HG03066 (cell line): ENCODE results near the gene ADAM12.
"Not testable (repeated sequence)": the region's sequence is repeated elsewhere in the genome, so short reads cannot be mapped to it uniquely, and the experiment has no call there.

Experiments used
- ATAC-seq: cut with Tn5 transposase; IDR thresholded peaks from one replicate; pipeline ENCODE4 v1.9.1; 2021; ENCODE audit warnings: low read depth; ENCODE audit not compliant: unreplicated experiment

Gene ADAM12

DNA sequence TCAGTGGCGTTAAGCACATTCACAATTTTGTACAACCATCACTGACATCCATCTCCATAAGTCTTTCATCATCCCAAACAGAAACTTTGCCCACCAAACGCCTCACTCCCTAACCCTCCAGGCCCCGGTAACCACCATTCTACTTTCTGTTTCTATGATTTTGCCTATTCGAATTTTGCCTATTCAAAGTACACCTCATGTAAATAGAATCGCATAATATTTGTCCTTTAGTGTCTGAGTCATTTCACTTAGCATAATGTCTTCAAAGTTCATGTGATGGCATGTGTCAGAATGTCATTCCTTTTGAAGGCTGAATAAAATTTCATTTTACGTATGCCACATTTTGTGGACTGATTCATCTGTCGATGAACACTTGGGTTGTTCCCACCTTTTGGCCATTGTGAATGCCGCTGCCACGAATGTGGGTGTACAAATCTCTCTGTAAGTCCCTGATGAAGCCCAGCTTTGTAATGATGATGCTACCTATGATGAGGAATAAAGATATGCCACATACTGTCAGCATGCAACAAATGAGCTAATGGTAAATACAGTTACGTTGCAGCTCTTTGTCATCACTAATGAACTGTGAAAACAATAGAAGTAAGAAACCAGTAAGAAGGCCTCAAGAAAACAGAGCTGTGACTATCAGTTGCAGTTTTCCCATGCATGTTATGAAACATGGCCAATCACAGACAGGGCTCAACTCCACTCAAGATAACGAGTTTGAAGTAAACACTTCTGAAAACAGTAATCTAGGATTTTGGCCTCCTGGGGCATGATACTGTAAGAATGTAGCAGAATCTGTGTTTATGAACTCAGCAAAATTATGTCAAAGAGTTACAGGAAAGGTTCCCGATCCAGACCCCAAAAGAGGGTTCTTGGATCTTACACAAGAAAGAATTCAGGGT is 120.0 kb downstream of the ADAM12 start:
- no peak for ATAC-seq

DNA sequence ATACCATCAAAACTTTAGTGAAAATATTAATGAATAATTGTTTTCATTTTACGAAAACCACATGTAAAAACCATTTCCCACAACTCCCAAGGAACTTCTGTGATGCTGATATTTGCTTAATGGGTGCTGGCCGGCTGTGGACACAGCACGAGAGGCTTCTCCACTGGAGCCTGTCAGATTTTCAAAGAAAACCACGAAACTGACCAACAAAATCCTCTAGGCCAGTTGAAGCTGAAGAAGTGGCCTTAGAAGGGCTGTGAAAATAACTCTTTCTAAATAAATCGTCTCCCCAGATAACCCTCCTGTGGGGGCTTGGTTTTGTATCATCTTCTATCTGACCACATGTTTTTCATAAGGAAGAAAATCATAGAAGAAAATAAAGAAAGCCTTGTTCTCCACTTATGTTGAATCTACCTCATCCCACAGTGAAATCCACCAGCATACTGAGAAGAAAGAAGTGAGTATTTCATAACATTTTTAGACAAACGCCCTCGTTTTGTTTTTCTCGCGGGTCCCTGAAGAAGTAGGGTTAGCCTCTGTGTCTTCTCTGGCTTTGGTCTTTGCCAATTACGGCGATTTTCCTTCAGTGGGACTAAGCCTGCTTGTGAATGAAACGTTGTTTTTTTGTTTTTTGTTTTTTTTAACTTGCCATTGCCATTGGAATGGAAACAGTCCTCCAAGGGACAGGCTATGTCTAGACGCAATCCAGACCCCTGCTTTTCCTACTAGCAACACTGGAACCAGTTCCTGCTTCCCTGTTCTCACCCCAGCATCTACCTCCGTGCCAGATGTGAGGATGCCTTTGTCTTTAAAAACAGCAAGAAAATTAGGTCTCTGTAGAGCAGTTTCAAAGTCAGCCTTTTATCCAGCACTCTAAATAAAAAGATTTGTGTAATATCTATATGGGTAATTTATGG is 123.9 kb downstream of the ADAM12 start:
- ATAC-seq, result no peak

DNA sequence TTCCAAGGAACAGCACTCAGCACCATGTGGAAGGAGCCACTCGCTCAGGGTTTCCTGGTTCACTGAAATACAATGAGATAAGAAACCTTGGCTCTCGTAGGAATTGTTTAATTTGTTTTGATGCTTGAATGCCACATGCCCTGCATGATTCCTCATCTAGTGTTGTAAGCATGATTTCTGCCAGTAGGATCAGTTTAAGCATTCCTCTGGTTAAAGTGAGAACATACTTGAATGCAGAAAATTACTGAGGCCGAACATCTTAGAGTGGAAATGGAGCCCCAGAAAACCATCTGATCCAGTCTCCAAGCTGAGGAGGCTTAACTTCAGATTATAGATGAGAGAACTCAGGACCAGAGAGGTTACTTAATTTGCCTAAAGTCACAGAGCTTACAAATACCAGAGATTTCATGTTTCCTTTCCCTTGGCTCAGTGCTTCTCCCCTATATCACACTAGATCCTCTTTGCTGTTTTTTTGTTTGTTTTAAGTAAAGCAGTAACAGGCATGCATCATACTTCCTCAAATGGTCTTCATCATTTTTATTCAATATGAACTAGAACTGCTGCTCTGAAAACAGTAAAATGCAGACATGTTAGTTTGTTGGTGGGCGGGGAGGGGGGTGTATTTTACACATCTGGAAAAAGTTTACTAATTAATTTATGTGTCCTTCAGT is 125.1 kb downstream of the ADAM12 start:
- no peak for ATAC-seq

DNA sequence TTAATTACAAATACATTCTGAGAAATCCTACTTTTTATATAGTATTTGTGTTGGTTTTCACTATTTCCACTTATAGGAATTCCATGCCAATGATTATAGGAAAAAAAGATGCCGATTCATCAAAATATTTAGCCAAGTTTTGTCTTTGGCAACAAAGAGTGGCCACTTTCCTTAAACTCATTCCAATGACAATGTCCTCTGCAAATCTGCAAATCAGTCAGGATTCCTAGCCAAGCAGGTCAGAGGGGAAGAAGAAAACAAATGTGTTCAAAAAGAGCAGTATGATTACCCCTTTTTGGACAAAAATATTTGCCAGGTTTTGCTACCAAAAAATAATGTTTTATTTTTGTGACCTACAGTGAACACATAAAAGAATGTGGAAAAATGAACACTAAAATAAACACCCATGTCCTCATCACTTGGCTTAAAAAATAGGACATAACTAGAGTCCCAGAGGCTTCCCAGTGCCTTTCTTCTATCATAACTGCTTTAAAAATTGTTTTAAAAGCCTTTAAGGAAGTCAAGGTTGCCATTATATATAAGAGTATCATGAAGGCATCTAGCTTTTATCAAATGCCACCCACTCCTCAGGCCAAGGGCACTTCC is 125.9 kb downstream of the ADAM12 start:
- no peak for ATAC-seq

DNA sequence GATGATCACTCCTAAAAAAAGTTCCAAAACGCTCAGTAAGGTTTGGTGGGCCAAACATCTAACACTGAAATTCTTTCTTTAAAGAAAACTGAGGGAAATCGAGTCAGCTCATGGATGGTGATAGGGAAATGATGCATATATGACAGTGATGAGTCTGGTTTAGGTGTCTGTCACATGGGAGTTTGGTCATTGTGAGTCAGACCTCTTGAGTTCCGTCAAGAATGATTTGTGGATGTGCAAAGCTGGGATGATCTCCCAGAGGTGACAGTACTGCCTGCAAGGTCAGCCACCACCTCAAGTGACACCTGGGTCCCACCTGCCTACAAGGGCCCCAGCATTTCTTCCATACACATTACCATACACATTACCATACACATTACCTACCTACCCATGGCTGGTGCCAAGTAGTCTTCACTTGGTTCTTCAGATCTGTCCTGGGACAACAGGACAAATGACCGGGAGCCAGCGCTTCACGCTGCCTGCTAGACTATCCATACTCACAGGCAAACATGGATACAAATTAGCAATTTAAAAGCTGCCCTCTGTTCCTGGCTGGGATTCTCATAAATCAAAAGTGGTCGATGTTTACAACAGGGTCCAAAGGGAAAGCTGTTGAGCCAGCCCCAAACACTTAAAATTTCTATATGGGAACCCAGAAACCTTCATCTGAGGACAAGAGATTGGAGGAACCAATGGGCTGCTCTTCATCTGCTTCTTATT is 128.4 kb downstream of the ADAM12 start:
- ATAC-seq, result no peak

DNA sequence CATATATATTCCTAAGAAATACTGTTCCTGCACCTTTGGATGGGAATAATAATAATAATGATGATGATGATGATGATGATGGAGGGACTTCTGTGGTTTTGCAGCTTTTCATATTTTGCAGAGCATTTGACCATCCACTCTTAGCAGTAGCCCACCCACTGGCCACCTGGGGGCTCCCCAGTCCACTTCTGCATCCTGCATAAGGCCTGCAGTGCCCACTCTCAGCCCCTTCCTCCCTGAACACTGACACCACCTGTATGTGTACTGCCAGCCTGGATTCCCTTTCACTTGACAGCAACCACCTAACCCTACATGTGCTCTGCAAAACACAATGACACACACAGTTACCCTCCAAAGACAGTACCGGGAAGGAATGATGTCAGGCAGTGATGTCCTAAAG is 131.4 kb downstream of the ADAM12 start:
- ATAC-seq, result no peak

DNA sequence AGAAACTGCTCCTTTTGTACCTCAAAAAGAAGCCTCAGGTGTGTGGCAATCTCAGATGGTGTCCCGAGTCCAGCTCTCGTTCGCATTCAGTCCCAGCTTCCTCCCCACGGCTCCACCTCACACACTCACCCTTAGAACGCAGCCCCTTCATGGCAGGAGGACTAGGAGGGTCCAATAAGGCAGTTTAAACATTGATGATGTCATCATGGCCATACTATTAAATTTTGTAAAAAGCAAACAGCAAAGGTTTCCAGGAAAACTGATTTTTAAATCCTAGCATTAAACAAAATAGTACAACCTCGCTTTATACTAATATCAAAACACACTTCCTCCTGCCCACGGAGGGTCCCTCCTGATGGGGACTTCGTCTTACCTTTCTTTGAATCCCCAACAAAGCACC is 133.0 kb downstream of the ADAM12 start:
- ATAC-seq, result no peak

DNA sequence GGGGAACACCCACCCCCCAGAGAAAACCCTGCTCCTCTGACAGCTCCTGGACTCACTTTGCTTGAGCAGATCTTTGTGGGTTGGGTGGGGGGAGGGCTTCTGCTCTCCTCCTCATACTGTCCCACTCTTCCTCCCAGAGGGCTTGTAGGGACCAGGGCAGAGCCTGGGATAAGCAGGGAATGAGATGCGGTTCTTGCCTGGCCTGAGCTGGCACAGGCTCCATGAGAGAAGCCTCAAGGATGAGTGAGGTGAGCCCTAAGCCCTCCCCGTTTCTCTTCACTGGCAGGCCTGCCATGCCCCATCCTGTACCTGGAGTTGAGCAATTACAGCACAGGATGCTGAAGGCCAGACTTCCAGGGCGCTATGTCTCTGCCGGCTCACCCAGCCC is 134.7 kb downstream of the ADAM12 start:
- ATAC-seq, result no peak

DNA sequence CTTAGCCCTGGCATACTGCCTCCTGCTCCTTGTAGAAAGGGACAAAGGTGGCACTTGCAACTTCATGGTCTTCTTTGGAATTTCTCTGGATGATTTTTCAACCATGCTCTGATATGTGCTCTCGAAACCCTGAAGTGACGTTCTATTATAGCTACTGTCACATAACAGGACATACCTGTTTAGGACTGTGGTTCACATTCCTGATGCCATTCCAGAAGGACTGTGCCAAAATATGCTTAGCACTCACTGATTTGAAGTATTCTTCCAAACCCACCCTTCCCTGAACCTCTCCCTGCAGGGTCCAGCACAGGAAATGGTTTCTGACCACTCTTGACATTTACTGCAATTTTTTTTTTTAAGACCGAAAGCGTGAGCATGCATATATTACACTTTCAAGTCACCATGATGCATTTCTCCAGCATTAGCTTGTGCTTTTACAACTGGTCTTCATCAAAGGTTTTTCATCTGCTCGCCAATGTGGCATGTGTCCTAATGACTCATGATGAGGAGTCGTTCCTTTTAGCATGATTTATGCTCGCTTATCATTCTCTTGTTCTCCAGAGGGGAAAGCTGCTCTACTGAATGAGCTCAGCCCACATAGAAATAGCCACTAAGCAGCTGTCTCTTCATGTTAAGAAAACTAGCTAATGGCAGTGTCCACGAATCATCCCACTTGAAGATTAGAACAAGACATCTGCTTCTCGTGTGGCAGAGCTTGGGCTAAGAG is 135.2 kb downstream of the ADAM12 start:
- ATAC-seq, result no peak

DNA sequence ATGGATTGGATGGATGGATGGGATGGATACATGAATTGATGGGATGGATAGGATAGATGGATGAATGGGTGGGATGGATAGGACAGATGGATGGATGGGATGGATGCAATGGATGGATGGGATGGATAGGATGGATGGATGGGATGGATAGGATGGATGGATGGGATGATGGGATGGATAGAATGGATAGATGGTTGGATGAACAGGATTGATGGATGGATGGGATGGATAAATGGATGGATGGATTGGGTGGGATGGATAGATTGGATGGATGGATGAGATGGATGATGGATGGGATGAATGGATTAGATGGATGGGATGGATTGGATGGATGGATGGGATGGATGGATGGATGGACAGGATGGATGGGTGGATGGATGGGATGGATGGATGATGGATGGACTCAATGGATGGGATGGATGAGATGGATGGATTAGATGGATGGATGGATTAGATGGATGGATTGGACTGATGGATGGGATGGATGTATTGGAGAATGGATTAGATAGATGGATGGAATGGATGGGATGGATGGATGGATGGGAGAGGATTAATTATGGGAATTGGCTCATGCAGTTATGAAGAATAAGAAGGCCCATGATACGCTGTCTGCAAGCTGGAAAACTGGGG is 136.4 kb downstream of the ADAM12 start:
- no peak for ATAC-seq

DNA sequence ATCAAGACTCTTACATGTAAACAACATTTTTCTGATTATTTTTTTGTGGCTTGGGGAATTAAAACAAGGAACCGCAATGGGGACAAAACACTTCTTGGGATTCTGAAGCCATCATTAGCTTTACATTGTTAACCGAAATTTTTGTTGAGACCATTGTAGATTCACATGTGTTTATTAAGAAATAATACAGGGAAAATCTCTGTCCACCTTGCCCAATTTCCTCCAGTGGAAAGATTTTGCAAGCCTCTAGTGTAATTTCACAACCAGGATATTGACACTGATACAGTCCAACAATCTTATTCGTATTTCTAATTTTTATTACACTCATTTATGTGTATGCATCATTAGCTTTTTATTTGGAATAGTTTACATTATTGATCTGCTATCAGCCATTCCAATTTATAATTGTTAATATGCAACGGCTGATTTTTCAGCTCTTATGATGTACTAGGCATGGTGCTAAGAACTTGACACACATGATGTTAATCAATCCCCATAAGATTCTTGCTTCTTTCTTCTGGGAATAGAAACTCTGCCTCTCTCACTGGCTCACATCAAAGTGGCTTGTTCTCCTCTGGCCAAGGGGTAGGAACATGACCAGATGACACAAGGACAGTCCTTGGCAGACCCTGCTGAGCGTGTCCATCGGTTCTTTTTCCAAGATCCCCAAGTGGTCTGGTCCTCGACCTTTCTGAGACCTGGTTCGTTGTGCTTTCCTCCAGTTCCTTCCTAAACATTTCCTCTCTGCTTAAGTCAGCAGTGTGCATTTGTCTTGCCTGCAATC is 137.6 kb downstream of the ADAM12 start:
- ATAC-seq, result no peak

DNA sequence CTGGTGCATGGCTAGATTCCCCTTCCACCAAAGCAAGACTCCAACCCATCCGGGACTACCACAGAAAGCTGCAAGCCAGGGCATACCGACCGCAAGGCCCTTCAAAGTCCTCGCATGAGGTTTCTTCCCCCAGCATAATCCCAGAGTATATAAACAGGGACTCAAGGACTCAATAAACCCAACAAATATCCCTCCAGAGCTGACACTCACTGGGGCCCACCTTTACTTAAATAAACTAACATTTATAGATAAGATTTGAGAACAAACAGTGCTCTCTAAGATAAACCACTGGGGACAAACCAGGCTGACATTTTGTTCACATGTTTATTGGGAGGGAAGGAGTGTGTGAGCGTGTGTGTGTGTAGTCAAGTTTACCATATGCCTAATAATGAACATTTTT is 138.2 kb downstream of the ADAM12 start:
- ATAC-seq, result no peak

DNA sequence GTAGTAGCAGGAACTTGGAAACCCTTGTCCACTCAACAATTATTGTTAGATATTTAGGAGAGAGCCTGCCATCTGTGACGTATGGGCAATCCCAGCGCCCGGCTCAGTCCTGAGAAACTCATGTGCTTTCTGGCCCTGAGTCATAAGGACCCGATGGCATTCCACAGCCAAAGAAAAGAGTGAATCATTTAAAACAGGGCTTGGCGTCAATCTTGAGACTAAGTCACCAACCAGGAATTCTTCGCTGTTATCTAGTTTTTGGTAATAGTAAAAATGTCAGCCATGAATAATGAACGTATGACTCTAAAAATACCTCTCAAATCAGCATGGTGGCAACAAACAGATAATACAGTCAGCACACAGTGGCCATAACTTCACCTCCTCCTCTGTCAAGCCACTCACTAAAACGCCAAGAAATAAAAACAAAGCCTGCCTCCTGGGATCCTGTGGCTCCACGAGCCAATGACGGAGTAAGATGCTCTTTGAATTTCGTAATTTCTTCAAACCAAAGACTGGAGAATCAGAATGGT is 140.8 kb downstream of the ADAM12 start:
- ATAC-seq, result no peak

DNA sequence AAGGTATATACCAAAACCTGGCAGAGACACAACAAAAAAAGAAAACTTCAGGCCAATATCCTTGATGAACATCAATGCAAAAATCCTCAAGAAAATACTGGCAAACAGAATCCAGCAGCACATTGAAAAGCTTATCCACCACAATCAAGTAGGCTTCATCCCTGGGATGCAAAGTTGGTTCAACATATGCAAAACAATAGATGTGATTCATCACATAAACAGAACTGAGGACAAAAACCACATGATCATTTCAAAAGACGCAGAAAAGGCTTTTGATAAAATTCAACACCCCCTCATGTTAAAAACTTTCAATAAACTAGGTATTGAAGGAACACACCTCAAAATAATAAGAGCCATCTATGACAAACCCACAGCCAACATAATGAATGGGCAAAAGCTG is 141.9 kb downstream of the ADAM12 start:
- ATAC-seq, result not testable (repeated sequence)

DNA sequence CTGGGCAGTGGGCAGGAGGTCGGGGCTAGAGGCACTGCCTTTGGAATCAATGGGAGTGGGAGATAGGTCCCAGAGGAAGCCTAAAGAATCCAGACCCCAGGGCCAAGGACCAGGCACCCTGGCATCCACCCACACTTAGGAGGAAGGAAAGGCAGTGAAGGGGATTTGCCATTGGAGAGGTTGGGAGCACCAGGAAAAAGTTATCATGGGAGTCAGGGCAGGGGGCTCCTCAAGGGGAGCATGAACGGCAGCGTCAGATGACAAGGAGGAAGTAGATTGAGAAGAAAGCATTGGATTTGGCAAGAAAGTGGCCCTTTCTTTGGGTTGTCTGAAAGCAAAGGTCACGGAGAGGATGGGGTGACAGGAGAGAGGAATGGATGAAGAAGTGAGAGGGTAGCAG is 142.8 kb downstream of the ADAM12 start:
- no peak for ATAC-seq

DNA sequence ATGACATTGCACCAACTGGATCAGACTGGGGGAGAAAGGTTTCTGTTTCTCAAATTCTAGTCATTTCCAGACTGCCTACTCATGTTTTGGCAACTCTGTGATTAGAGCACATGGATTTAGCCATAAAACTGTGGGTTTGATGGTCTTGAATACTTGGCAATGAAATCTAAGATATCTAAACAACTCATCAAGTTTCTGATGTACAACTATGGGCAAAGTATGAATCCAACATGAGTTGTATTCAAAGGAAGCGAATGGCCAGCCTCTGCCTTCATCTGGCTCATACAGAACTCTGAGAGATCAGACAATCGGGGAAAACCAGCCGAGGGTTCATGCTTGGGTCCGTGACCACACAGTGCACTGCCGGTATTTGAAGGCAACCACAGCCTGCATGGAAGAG is 144.3 kb downstream of the ADAM12 start:
- no peak for ATAC-seq

DNA sequence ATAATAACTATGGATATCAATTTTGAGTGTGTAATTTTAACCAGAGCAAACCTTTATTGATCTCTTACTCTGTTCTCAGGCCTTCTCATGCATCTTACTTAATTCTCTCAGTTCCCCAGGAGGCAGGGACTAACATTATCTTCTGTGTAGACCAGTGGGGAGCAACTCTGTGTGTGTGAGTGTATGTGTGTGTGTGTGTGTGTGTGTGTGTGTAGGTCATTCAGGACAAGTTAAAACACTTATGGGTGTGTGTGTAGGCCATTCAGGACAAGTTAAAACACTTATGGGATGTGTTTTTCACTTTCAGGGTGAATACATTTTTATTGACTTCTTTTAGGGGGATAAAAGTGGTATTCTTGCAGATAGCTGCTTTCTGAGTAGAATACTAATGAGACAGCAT is 145.0 kb downstream of the ADAM12 start:
- no peak for ATAC-seq
